ENCODE measurements around the gene DNAH2. TPM values are rescaled to one million over a fixed set of nuclear protein-coding genes. Genes with fewer than 3 reads are reported as not detected.

The DNAH2 gene
- total and polyA plus RNA-seq, 8 donors: under 0.01 to 8.0 (median 0.24) TPM; not detected in 2

DNA sequence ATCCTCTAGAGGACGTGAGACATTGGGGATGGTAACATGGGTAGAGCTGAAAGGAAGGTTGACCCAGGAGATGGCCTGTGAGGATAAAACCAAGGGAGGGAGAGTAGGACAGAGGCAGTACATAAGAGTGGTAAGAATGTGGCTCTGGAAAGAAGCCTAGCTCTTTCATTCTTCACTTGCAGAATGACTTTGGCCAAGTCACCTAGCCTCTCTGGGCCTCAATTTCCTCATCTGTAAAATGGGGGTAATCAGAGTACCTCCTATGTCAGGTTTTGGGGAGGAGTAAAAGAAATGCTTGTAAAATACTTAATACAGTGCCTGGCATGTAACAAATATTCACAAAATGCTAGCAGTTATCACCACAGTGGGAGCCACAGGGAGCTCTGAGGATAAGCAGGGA, 123.3 kb downstream of the DNAH2 start:
- Histone ChIP-seq H3K27ac (peak overlapping the region; percentile 96 to 100 (median 99)), H3K36me3 (peaks cover 3 to 20% (median 17%) of the 10 kb centered on the region in 4 donors), H3K4me3 (peak overlapping the region; percentile 66 to 78 (median 72)), H3K9me3 (no peaks in the 10 kb centered on the region), H3K27me3 (no peaks in the 10 kb centered on the region), H3K4me1 (peaks cover 49 to 84% (median 74%) of the 10 kb centered on the region in 4 donors)
- WGBS, 5 donors: 33 to 65% (median 41%) methylated on average over 1 of the region's 1 CpG
- no peak for DNase-seq
- TF ChIP-seq, protein P1, sequence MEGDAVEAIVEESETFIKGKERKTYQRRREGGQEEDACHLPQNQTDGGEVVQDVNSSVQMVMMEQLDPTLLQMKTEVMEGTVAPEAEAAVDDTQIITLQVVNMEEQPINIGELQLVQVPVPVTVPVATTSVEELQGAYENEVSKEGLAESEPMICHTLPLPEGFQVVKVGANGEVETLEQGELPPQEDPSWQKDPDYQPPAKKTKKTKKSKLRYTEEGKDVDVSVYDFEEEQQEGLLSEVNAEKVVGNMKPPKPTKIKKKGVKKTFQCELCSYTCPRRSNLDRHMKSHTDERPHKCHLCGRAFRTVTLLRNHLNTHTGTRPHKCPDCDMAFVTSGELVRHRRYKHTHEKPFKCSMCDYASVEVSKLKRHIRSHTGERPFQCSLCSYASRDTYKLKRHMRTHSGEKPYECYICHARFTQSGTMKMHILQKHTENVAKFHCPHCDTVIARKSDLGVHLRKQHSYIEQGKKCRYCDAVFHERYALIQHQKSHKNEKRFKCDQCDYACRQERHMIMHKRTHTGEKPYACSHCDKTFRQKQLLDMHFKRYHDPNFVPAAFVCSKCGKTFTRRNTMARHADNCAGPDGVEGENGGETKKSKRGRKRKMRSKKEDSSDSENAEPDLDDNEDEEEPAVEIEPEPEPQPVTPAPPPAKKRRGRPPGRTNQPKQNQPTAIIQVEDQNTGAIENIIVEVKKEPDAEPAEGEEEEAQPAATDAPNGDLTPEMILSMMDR (IDR thresholded peaks at IDR 0.05): no peak
- no peak for TF ChIP-seq POLR2A (IDR thresholded peaks at IDR 0.05)
- TF ChIP-seq POLR2AphosphoS5 (IDR thresholded peaks at IDR 0.05): no peak
- no peak for TF ChIP-seq EP300 (IDR thresholded peaks at IDR 0.05)
- intact Hi-C loops (cut with DNase I; ENCODE audit: low total_unique reads): no loop called here

DNA sequence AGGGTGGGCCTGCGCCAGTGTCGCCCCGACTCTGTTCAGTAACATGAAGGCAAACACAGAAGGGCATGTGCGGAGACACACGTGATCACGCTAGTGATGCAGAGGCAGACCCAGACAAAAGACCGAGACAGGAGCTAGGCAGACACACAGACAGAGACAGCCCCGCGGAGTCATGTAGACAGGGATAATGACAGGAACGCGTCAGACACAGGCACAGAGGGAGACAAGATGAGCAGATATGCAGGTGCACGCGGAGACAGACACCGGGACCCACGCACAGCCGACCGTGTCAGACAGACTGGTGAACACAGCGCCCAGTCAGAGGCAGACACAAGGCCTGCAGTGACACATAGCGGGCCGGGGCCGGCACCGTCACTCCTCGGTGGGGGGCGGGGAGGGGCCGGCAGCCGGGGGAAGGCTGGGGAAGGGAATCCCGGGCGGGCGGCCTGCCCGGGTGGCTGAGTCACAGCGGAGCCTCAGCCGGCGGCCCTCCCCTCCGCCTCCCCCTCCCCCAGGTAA, 123.9 kb downstream of the DNAH2 start:
- no peaks in the 10 kb centered on the region for H3K9me3 ChIP-seq
- H3K4me1 ChIP-seq: peaks cover 50 to 80% (median 75%) of the 10 kb centered on the region in 4 donors
- WGBS, 5 donors: 1 to 7% (median 2%) methylated on average over 17 to 34 of the region's 34 CpGs
- H3K27me3 ChIP-seq: no peaks in the 10 kb centered on the region
- TF ChIP-seq POLR2AphosphoS5 (IDR thresholded peaks at IDR 0.05): peak; percentile 16 to 72 (median 31)
- TF ChIP-seq, protein P1 (IDR thresholded peaks at IDR 0.05): peak in 1 of 7 experiments; percentile 21
- no peak for TF ChIP-seq POLR2A (IDR thresholded peaks at IDR 0.05)
- H3K4me3 ChIP-seq: peak overlapping the region; percentile 66 to 78 (median 72)
- H3K36me3 ChIP-seq: peaks cover 9 to 26% (median 23%) of the 10 kb centered on the region in 4 donors
- DNase-seq: peak; percentile 85 to 94
- intact Hi-C loops (cut with DNase I; ENCODE audit: low total_unique reads): no loop called here
- peak overlapping the region; percentile 96 to 100 (median 99) for H3K27ac ChIP-seq

DNA sequence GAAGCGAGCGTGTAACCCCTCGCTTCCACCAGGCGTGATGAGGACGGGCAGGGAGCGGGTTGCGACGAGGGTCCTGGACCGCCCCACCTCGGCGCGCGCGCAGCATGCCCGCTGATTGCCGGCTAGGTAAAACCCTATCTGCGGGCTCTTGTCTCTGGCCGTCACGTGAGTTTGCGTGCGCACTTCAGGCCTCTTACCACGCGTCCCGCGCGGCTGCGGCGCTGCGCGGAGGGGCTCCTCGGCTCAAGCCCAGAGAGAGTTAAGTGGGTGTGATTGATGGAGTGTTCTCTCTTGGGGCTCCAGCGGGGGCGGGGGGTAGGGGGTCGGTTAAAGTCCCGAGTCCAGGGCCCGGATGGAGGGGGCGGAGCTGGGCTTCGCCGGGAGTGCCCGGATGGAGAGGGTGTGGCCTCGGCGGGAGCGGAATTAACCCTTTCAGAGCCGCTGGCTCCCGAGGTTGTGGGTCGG, 124.4 kb downstream of the DNAH2 start:
- Histone ChIP-seq H3K4me3 (peak overlapping the region; percentile 66 to 78 (median 72)), H3K27me3 (no peaks in the 10 kb centered on the region), H3K27ac (peak overlapping the region; percentile 96 to 100 (median 99)), H3K9me3 (no peaks in the 10 kb centered on the region), H3K4me1 (peaks cover 47 to 76% (median 72%) of the 10 kb centered on the region in 4 donors), H3K36me3 (peaks cover 14 to 30% (median 28%) of the 10 kb centered on the region in 4 donors)
- DNase-seq: peak; percentile 91 to 97
- WGBS, 5 donors: 0% methylated on average over 10 to 46 of the region's 46 CpGs
- intact Hi-C loops (cut with DNase I; ENCODE audit: low total_unique reads): no loop called here
- TF ChIP-seq POLR2AphosphoS5 (IDR thresholded peaks at IDR 0.05) (peak in 1 of 3 donors; percentile 45), EP300 (IDR thresholded peaks at IDR 0.05) (no peak)

DNA sequence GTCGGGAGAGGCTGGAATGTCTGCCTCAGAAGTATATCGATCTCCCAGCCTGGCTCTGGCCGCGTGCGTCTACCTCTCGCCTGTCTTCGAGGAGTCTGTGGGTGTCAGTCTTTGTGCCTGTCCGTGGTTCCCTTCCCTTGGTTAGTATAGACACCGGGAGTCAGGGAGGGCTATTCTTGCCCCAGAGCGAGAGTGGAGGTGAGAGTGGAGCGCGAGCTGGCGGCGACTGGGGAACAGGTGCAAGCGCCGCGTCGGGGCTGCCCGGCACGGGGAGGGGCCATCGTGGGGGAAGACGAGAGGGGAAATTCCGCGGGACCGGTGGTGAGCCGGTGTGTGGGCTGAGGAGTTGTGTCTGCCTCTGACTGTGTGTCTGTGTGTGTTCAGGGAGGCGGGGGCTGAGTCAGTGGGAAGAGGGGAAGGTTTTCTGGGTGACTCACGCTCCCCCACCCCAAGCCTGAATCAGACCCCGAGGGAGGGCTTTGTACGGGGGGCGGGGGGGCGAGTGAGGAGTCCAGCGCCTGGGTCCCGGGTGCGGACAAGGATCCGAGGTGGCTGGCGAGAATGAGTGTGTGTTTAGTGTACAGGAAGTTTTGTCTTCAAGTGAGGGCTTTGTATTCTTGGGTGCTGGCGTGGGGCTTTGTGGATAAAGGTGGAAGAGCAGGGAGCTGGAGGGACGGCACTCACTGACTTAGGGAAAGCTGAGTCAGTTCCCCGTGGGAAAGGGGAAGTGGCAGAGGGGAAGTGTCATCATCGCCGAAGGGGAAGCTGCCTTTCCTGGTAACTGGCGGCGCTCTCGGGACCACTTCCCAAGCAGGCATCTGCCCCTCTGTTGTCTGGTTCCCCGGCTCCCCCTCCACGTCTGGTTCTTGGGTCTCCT, 125.1 kb downstream of the DNAH2 start:
- WGBS, 5 donors: 0 to 1% (median 0%) methylated on average over 38 to 47 of the region's 47 CpGs
- Histone ChIP-seq H3K27ac (peak overlapping the region; percentile 96 to 100 (median 99)), H3K36me3 (peaks cover 20 to 37% (median 34%) of the 10 kb centered on the region in 4 donors), H3K27me3 (no peaks in the 10 kb centered on the region), H3K4me3 (peak overlapping the region; percentile 66 to 78 (median 72)), H3K9me3 (no peaks in the 10 kb centered on the region), H3K4me1 (peaks cover 41 to 69% (median 68%) of the 10 kb centered on the region in 4 donors)
- peak; percentile 77 to 91 for DNase-seq
- intact Hi-C loops (cut with DNase I; ENCODE audit: low total_unique reads): no loop called here
- TF ChIP-seq, protein P1 (IDR thresholded peaks at IDR 0.05): no peak
- TF ChIP-seq POLR2A (IDR thresholded peaks at IDR 0.05) (peak in 1 of 4 donors; percentile 55), EP300 (IDR thresholded peaks at IDR 0.05) (no peak), POLR2AphosphoS5 (IDR thresholded peaks at IDR 0.05) (peak; percentile 43 to 86 (median 81))
